GM12874 (cell line): ENCODE results near the gene DCAF5.

ENCODE experiments used
- CTCF ChIP-seq: IDR thresholded peaks from 2 replicates; pipeline ENCODE4 v1.5.1; 2011; ENCODE audit warnings: low read depth, mild to moderate bottlenecking, control low read depth, low read length, moderate library complexity; ENCODE audit not compliant: insufficient read depth

DCAF5 gene

GRCh38 chr14:69044296-69044695, 108.6 kb downstream of the DCAF5 start:
- TF ChIP-seq CTCF, result no peak

GRCh38 chr14:69043596-69044260, 109.2 kb downstream of the DCAF5 start:
- no peak for TF ChIP-seq CTCF

GRCh38 chr14:69042787-69043444, 110.0 kb downstream of the DCAF5 start:
- TF ChIP-seq CTCF, result no peak

- TF ChIP-seq CTCF, result no peak
Measured at GRCh38 chr14:69042299-69042698, 110.6 kb downstream of the DCAF5 start.

GRCh38 chr14:69041783-69042182, 111.1 kb downstream of the DCAF5 start:
- no peak for TF ChIP-seq CTCF

GRCh38 chr14:69040353-69040752, 112.6 kb downstream of the DCAF5 start:
- no peak for TF ChIP-seq CTCF

- TF ChIP-seq CTCF, result no peak
Measured at GRCh38 chr14:69039288-69039628, 113.7 kb downstream of the DCAF5 start.
